ENCODE results near the gene PAQR8. TPM values are rescaled to one million over a fixed set of nuclear protein-coding genes. Genes with fewer than 3 reads are reported as not detected.

The PAQR8 gene
- total RNA-seq, 1 donor from 2014 or later, result 3.9 TPM

Other genes with a start within 250 kb of the PAQR8 start
- gene IL17A, start 175.8 kb upstream of the PAQR8 start, total RNA-seq, result not detected
- not detected for gene IL17F, start 117.7 kb upstream of the PAQR8 start, total RNA-seq
- 22.2 TPM for gene MCM3, start 77.4 kb upstream of the PAQR8 start, total RNA-seq
- gene EFHC1, start 58.2 kb downstream of the PAQR8 start, total RNA-seq, result 10.4 TPM
- gene TRAM2, start 214.9 kb downstream of the PAQR8 start, total RNA-seq, result 56.3 TPM